ENCODE data around the gene NOP14. TPM values are rescaled to one million over a fixed set of nuclear protein-coding genes. Genes with fewer than 3 reads are reported as not detected.

The NOP14 gene
- total RNA-seq, 1 donor from 2014 or later = 22.9 TPM

DNA sequence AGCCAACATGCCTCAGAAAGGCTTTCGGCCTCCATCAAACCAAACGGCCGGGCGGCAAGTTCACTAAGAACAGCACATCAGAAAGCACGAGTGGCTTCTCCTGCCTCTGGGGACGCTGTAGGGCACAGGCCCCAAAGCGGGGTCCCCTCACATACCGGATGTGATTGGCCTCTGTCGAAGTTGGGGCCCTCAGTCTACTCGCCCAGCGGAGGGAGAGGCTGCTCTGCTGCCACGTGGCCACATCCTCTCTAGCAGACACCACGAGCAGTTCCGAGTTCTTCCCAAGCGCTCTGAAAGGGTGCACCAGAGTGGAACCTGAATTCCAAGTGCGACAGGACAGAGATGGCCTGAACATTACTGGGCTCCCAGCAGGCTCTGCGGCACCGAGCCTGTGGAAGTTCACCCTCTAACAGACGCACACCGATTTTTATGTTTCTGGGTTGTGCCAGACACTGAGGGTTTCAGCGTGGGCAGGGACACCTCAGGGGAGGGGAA, 21.1 kb downstream of the NOP14 start:
- Mint-ChIP-seq H3K4me1 (ENCODE audit: unreplicated experiment) (peaks cover 2% of the 10 kb centered on the region), H3K9me3 (ENCODE audit: unreplicated experiment) (no peaks in the 10 kb centered on the region), H3K27ac (ENCODE audit: unreplicated experiment) (no peak overlapping the region), H3K27me3 (ENCODE audit: unreplicated experiment) (peaks cover 7% of the 10 kb centered on the region), H3K36me3 (ENCODE audit: low read depth, unreplicated experiment) (peaks cover 32% of the 10 kb centered on the region), H3K4me3 (ENCODE audit: unreplicated experiment) (peak overlapping the region; percentile 6)
- no peak for TF ChIP-seq CTCF (IDR thresholded peaks at IDR 0.05; ENCODE audit: unreplicated experiment)
- no peak for DNase-seq (ENCODE audit: low spot score)

GRCh38 chr4:2941138-2942036, 21.8 kb downstream of the NOP14 start:
- no peak for TF ChIP-seq CTCF (IDR thresholded peaks at IDR 0.05; ENCODE audit: unreplicated experiment)
- DNase-seq (ENCODE audit: low spot score) = no peak
- H3K9me3 Mint-ChIP-seq (ENCODE audit: unreplicated experiment) = no peaks in the 10 kb centered on the region
- peaks cover 31% of the 10 kb centered on the region for H3K36me3 Mint-ChIP-seq (ENCODE audit: low read depth, unreplicated experiment)
- peaks cover 7% of the 10 kb centered on the region for H3K27me3 Mint-ChIP-seq (ENCODE audit: unreplicated experiment)
- H3K27ac Mint-ChIP-seq (ENCODE audit: unreplicated experiment) = no peak overlapping the region
- H3K4me3 Mint-ChIP-seq (ENCODE audit: unreplicated experiment) = no peak overlapping the region
- peaks cover 2% of the 10 kb centered on the region for H3K4me1 Mint-ChIP-seq (ENCODE audit: unreplicated experiment)

DNA sequence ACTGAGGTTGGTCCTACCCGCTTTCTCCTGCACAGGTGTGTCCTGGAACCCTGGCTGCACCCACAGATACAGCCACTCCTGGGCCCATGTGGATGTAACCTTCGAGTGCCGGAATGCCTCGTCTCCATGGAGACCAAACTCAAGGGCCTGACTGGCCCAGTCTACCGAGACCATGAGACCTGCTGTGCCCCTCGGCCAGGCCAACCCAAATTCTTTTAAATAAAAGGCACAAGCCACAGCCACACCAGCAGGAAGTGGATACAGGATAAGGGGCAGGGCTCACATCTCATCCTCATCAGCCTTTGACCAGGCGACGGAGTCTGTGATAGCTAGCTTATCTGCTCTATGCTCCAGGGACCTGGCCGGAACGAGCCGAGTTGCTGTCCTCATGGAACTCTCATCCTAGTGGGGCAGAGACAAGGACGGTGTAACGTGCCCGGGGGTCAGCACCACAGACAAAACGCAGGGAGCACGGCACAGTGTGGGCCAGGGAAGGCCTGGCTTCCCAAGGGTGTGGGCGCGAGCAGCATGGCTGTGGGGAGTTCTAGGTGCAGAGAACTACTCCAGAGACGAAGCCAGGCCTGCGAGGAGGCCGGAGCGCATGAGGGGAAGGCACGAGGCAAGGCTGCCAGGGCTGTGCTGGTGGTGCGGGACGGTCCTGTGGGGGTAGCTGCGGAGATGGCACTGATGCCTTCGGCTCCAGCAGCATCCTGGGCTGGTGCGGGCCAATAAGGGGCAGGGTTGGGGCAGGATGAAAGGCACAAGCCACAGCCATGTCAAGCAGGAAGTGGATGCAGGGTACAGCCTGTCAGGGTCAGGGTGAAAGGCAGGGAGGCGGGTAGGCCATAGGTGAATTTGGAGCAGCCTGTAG, 22.7 kb downstream of the NOP14 start:
- Mint-ChIP-seq H3K4me1 (ENCODE audit: unreplicated experiment) (peaks cover 2% of the 10 kb centered on the region), H3K27me3 (ENCODE audit: unreplicated experiment) (peaks cover 6% of the 10 kb centered on the region), H3K4me3 (ENCODE audit: unreplicated experiment) (no peak overlapping the region), H3K9me3 (ENCODE audit: unreplicated experiment) (no peaks in the 10 kb centered on the region), H3K36me3 (ENCODE audit: low read depth, unreplicated experiment) (peaks cover 26% of the 10 kb centered on the region), H3K27ac (ENCODE audit: unreplicated experiment) (no peak overlapping the region)
- TF ChIP-seq CTCF (IDR thresholded peaks at IDR 0.05; ENCODE audit: unreplicated experiment) = no peak
- DNase-seq (ENCODE audit: low spot score) = no peak

- Mint-ChIP-seq H3K4me1 (ENCODE audit: unreplicated experiment) (peaks cover 4% of the 10 kb centered on the region), H3K27me3 (ENCODE audit: unreplicated experiment) (peaks cover 7% of the 10 kb centered on the region), H3K9me3 (ENCODE audit: unreplicated experiment) (no peaks in the 10 kb centered on the region), H3K36me3 (ENCODE audit: low read depth, unreplicated experiment) (peaks cover 26% of the 10 kb centered on the region), H3K27ac (ENCODE audit: unreplicated experiment) (peak overlapping the region; percentile 6), H3K4me3 (ENCODE audit: unreplicated experiment) (peak overlapping the region; percentile 78)
- TF ChIP-seq CTCF (IDR thresholded peaks at IDR 0.05; ENCODE audit: unreplicated experiment) = no peak
- DNase-seq (ENCODE audit: low spot score) = no peak
Observed at GRCh38 chr4:2939383-2940243, 23.6 kb downstream of the NOP14 start.
